ENCODE measurements around the gene NUAK1.

- TF ChIP-seq GATA3 (IDR thresholded peaks at IDR 0.05; ENCODE audit: low read depth, low read length) (no peak), GATA2 (IDR thresholded peaks at IDR 0.05; ENCODE audit: low read depth, low read length) (no peak)
Observed at GRCh38 chr12:106131676-106132075, 7.1 kb downstream of the NUAK1 start.
